Hippocampal formation (tissue), 2 donors: ENCODE measurements around the gene MAPK10.

Experiments used
- DNase-seq, 2 donors: peaks; one replicate each; lab custom pipeline; 2025; lab: John Stamatoyannopoulos, UW

MAPK10 gene

GRCh38 chr4:86278126-86278525, 81.7 kb downstream of the MAPK10 start:
- no peak for DNase-seq

GRCh38 chr4:86274642-86275041, 85.2 kb downstream of the MAPK10 start:
- no peak for DNase-seq

GRCh38 chr4:86272669-86273068, 87.2 kb downstream of the MAPK10 start:
- DNase-seq = no peak

- DNase-seq = no peak
Measured at GRCh38 chr4:86271057-86271456, 88.8 kb downstream of the MAPK10 start.

GRCh38 chr4:86269354-86269753, 90.5 kb downstream of the MAPK10 start:
- no peak for DNase-seq

GRCh38 chr4:86264241-86264640, 95.6 kb downstream of the MAPK10 start:
- DNase-seq = no peak

- DNase-seq = no peak
Measured at GRCh38 chr4:86261636-86262035, 98.2 kb downstream of the MAPK10 start.

- no peak for DNase-seq
Measured at GRCh38 chr4:86256086-86256485, 103.8 kb downstream of the MAPK10 start.

- DNase-seq = no peak
Measured at GRCh38 chr4:86250619-86251018, 109.2 kb downstream of the MAPK10 start.

- DNase-seq = no peak
Measured at GRCh38 chr4:86250006-86250405, 109.8 kb downstream of the MAPK10 start.

- peak in 1 of 2 donors; percentile 38 for DNase-seq
Measured at GRCh38 chr4:86249074-86249473, 110.8 kb downstream of the MAPK10 start.

- DNase-seq = no peak
Measured at GRCh38 chr4:86247906-86248305, 111.9 kb downstream of the MAPK10 start.

- no peak for DNase-seq
Measured at GRCh38 chr4:86247320-86247719, 112.5 kb downstream of the MAPK10 start.

GRCh38 chr4:86243750-86244149, 116.1 kb downstream of the MAPK10 start:
- DNase-seq = no peak

GRCh38 chr4:86242677-86243076, 117.2 kb downstream of the MAPK10 start:
- no peak for DNase-seq

GRCh38 chr4:86235549-86235948, 124.3 kb downstream of the MAPK10 start:
- no peak for DNase-seq

GRCh38 chr4:86233681-86234080, 126.2 kb downstream of the MAPK10 start:
- no peak for DNase-seq

GRCh38 chr4:86233090-86233489, 126.8 kb downstream of the MAPK10 start:
- no peak for DNase-seq

- DNase-seq = no peak
Measured at GRCh38 chr4:86223472-86223871, 136.4 kb downstream of the MAPK10 start.

GRCh38 chr4:86221002-86221401, 138.9 kb downstream of the MAPK10 start:
- no peak for DNase-seq

- DNase-seq = no peak
Measured at GRCh38 chr4:86220121-86220520, 139.7 kb downstream of the MAPK10 start.

- DNase-seq = no peak
Measured at GRCh38 chr4:86218746-86219473, 140.9 kb downstream of the MAPK10 start.

- no peak for DNase-seq
Measured at GRCh38 chr4:86203176-86203575, 156.7 kb downstream of the MAPK10 start.

GRCh38 chr4:86185659-86186058, 174.2 kb downstream of the MAPK10 start:
- DNase-seq = no peak
